H4 (cell line): ENCODE results near the gene TMED5. TPM values are rescaled to one million over a fixed set of nuclear protein-coding genes. Genes with fewer than 3 reads are reported as not detected.
"Not testable (repeated sequence)": the region's sequence is repeated elsewhere in the genome, so short reads cannot be mapped to it uniquely, and the experiment has no call there.

Experiments
- DNase-seq: peaks from one replicate; pipeline ENCODE4 v3.0.0-alpha.2; 2015; ENCODE audit warnings: low spot score
- total RNA-seq: library from RNA; depleted of rRNA; stranded (reverse); fragments of >200 nt; shearing (Covaris generic); gene quantifications from 2 replicates; pipeline ENCODE4 v1.2.3, GENCODE V29; 2014; rRNA removed

Gene TMED5
- total RNA-seq: 31.7 and 36.6 TPM in 2 replicates

- DNase-seq: peak; percentile 94
Observed at GRCh38 chr1:93179886-93180722, at the start of gene TMED5. TMED5 (minus strand) TSS chr1:93180413; CDS start chr1:93180242, 171 bp downstream.

GRCh38 chr1:93223023-93223675 lies 42.9 kb upstream of the TMED5 start:
- no peak for DNase-seq

- DNase-seq: no peak
Observed at GRCh38 chr1:93221913-93222312, 41.7 kb upstream of the TMED5 start.

GRCh38 chr1:93220716-93221115 lies 40.5 kb upstream of the TMED5 start:
- not testable (repeated sequence) for DNase-seq

GRCh38 chr1:93219443-93219842 lies 39.2 kb upstream of the TMED5 start:
- no peak for DNase-seq

DNA sequence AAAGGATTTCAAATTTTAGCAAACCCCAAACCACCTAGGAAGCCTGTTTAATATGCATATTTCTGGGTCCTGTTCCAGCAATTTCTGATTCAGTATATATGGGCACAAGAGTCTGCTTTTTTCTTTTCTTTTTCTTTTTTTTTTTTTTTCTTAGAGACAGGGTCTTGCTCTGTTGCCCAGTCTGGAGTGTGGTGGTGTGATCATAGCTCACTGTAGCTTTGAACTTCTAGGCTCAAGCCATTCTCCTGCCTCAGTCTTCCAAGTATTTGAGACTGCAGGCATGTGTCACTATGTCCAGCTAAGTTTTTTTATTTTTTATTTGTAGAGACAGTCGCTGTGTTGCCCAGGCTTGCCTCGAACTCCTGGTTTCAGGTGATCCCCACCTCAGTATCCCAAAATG lies 35.1 kb upstream of the TMED5 start:
- DNase-seq: no peak

DNA sequence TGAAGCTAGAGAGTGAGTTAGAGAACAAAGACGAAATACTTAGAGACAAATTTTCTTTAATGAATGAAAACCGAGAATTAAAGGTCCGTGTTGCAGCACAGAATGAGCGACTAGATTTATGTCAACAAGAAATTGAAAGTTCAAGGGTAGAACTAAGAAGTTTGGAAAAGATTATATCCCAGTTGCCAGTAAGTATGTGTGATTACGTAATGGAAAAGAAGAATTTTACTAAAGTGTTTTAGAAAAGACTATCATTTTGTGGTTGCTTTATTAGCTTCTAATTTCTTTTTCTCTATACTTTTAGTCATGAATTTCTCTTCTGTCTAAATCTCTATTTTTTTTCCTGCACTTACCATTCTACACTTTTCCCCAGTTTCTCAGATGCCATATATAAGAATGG lies 27.0 kb upstream of the TMED5 start:
- DNase-seq: no peak

GRCh38 chr1:93206567-93206954 lies 26.3 kb upstream of the TMED5 start:
- no peak for DNase-seq

DNA sequence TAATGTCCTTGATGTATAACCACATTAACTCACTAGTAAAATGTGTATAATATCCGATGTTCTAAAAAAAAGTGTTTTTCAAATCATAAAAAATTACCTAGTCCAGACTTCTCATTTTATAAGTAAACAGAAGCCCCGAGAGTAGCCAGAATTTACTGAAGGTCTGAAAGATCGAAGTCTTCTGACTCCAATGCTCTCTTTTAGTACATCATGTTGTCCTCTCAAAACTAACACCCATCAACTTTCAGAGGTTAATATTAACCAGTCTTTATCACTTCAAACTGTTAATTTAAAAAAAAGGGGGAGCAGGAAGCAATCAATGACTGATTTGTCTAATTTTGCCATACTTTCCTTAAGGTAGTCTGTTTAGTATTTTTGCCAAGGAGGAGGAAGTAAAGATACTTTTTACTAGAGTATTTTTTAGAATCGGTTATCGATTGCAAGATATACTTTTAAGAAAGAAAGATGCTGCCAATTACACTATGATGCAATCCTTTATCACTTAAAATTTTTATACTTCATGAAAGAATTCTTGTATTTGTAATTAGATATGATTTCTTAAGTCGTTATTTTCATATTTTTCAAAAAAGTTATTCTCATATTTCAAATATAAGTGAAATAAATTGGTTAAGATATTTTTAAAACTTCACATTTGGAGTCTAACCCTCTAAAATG lies 25.8 kb upstream of the TMED5 start:
- DNase-seq: no peak

GRCh38 chr1:93200714-93201113 lies 20.5 kb upstream of the TMED5 start:
- no peak for DNase-seq

GRCh38 chr1:93200086-93200620 lies 19.9 kb upstream of the TMED5 start:
- no peak for DNase-seq

- no peak for DNase-seq
Observed at GRCh38 chr1:93199150-93199549, 18.9 kb upstream of the TMED5 start.

GRCh38 chr1:93196591-93196990 lies 16.4 kb upstream of the TMED5 start:
- no peak for DNase-seq

DNA sequence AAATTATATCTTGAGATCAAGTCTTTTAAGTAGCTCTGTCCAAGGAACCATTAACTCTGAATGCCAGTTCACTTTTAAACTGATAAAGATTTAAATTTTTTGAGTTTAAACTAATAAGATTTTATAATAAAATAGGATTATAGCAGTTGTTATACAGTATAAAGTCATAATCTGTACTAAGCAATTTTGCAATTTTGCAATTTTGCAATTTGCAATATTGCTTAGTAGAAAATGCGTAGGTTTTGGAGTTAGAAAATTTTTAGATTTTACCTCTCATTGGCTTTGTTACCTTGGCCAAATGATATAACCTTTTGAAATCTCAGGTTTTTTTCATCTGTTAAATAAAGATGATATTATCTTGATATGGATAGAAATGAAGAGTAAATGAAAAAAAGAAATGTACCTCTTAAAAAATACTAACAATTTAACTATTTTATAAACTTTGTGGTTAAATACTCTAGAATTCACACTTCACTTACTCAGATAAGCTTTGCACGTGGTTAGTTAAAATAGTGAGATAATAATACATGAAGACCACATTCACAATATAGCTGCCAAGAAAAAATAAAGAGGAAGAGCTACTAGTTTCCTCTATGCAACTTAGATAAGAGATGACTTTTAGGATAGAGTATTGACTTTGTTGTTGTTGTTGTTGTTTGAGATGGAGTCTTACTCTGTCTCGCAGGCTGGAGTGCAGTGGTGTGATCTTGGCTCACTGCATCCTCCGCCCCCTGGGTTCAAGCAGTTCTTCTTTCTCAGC lies 14.2 kb upstream of the TMED5 start:
- no peak for DNase-seq

DNA sequence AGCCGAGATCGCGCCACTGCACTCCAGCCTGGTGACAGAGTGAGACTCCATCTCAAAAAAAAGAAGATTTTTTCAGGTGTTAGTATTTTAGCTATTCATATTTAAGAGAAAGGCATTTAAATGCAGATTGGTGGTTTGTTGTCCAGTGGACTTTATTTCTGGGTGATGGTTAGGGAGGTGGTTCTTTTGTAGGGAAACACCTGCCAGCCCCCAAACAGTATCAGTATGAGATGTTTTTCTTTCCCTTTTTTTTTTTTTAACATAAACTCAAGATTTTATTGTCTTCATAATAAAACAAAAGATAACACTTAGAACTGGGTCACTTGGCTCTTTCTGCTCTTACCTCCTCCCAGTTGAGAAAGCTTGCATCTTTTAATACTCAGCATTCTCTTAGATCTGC lies 10.2 kb upstream of the TMED5 start:
- DNase-seq: no peak

DNA sequence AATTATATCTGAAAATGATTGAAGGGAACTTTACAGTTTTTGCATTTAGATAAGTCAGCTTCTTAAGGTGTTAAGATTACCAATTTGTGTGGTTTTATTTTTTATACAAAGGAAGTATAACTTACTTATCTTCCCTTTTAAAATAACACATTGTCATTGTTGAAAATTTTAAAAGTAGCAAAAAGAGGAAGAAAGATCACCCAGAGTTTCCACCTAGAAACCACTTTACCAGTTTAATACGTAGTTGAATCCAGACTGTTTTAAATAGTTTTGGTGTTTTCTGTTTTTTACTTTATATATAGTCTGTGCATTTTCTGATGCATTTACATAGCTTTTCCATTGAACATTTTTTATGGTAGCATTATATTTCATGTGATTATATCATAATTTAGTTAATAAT lies 6.5 kb upstream of the TMED5 start:
- DNase-seq: no peak

DNA sequence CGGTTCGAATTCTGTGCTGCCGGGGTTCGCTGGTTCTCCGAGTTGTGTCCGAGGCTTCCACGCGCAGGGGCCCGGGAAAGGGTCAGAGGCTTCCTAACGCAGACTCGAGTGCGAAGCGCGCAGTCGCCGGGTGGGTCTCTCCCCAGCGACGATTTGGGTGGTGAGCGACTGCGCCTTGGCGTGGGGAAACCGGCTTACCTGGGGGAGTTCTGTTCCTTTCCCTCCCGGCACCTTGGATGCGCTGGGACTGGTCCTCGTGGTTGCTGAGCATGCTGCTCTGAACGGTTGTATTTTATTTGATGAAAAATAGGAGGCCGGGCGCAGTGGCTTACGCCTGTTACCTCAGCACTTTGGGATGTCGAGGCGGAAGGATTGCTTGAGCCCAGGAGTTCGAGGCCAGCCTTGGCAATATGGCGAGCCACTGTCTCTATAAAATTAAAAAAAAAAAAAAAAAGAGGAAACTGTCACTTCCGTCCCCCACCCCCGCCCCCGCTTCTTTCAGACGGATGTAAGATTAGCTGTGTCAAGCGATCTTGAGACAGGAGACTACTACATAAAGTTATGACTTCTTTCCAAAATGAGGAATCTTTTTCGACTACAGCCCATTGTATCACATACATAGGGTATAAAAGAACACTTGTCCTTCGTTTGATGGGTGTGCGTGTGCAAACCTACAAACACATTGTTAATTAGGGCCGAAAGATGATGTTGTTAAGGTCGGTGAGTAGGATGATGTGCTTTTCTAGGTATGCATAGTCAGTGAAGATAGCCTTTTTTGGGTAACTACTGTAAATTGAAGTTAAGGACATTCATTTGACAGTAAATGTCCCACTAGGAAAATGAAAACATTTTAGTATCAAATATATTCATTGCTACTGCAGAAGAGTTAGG lies 755 bp upstream of the TMED5 start, which contains the start of gene CCDC18:
Gene CCDC18 (plus strand): TSS at position 2 of the 891 bp plus-strand sequence. CDS start 2,638 bp downstream, outside the sequence.
- peak; percentile 6 for DNase-seq

GRCh38 chr1:93178418-93178817 lies 1.8 kb downstream of the TMED5 start:
- DNase-seq: peak; percentile 5

- DNase-seq: no peak
Observed at GRCh38 chr1:93177991-93178390, 2.2 kb downstream of the TMED5 start.

GRCh38 chr1:93174638-93175037 lies 5.6 kb downstream of the TMED5 start:
- DNase-seq: not testable (repeated sequence)
